ENCODE measurements around the gene LRIG1. TPM values are rescaled to one million over a fixed set of nuclear protein-coding genes. Genes with fewer than 3 reads are reported as not detected.

LRIG1 gene
- polyA plus RNA-seq, 3 donors = 15.3 to 105 (median 56.8) TPM

- no peak overlapping the region for H3K27ac ChIP-seq (ENCODE audit: low read depth, low read length)
- WGBS, 3 donors = 72 to 92% (median 89%) methylated on average over 8 of the region's 8 CpGs
These were observed 6.8 kb upstream of the LRIG1 start for GRCh38 chr3:66507423-66508260.

GRCh38 chr3:66506154-66506553 is 5.3 kb upstream of the LRIG1 start:
- no peak overlapping the region for H3K27ac ChIP-seq (ENCODE audit: low read depth, low read length)
- 95 to 99% (median 97%) methylated on average over 6 of the region's 6 CpGs for WGBS, 3 donors

GRCh38 chr3:66504850-66505641 is 4.2 kb upstream of the LRIG1 start:
- no peak overlapping the region for H3K27ac ChIP-seq (ENCODE audit: low read depth, low read length)
- WGBS, 3 donors = 29 to 70% (median 67%) methylated on average over 7 of the region's 7 CpGs

GRCh38 chr3:66502981-66503380 is 2.2 kb upstream of the LRIG1 start:
- 52 to 58% (median 58%) methylated on average over 2 of the region's 2 CpGs for WGBS, 3 donors
- H3K27ac ChIP-seq (ENCODE audit: low read depth, low read length) = no peak overlapping the region

- WGBS, 3 donors = 68 to 80% (median 74%) methylated on average over 6 of the region's 6 CpGs
- no peak overlapping the region for H3K27ac ChIP-seq (ENCODE audit: low read depth, low read length)
These were observed 1.5 kb upstream of the LRIG1 start for GRCh38 chr3:66502245-66502874.

- no peak overlapping the region for H3K27ac ChIP-seq (ENCODE audit: low read depth, low read length)
- 20 to 35% (median 33%) methylated on average over 20 of the region's 20 CpGs for WGBS, 3 donors
These were observed 842 bp upstream of the LRIG1 start for GRCh38 chr3:66501483-66502244.

GRCh38 chr3:66499881-66500575 is 794 bp downstream of the LRIG1 start:
- WGBS, 3 donors = 0 to 1% (median 1%) methylated on average over 62 to 80 of the region's 80 CpGs

GRCh38 chr3:66498687-66499621 is 1.9 kb downstream of the LRIG1 start:
- no peak overlapping the region for H3K27ac ChIP-seq (ENCODE audit: low read depth, low read length)
- WGBS, 3 donors = 17 to 38% (median 35%) methylated on average over 14 of the region's 14 CpGs

More at GRCh38 chr3:66499881-66500575, 794 bp downstream of the LRIG1 start:
- no peak overlapping the region for H3K27ac ChIP-seq (ENCODE audit: low read depth, low read length)

GRCh38 chr3:66497985-66498671 is 2.7 kb downstream of the LRIG1 start:
- WGBS, 3 donors = 24 to 80% (median 72%) methylated on average over 4 of the region's 4 CpGs

GRCh38 chr3:66497288-66497984 is 3.4 kb downstream of the LRIG1 start:
- H3K27ac ChIP-seq (ENCODE audit: low read depth, low read length) = no peak overlapping the region
- 31 to 68% (median 65%) methylated on average over 5 of the region's 5 CpGs for WGBS, 3 donors

More at GRCh38 chr3:66497985-66498671, 2.7 kb downstream of the LRIG1 start:
- no peak overlapping the region for H3K27ac ChIP-seq (ENCODE audit: low read depth, low read length)

- H3K27ac ChIP-seq (ENCODE audit: low read depth, low read length) = no peak overlapping the region
These were observed 4.1 kb downstream of the LRIG1 start for GRCh38 chr3:66496746-66497145.

- 46 to 85% (median 78%) methylated on average over 3 of the region's 3 CpGs for WGBS, 3 donors
- no peak overlapping the region for H3K27ac ChIP-seq (ENCODE audit: low read depth, low read length)
These were observed 4.5 kb downstream of the LRIG1 start for GRCh38 chr3:66496301-66496700.

- WGBS, 3 donors = 23 to 58% (median 44%) methylated on average over 3 of the region's 3 CpGs
- no peak overlapping the region for H3K27ac ChIP-seq (ENCODE audit: low read depth, low read length)
These were observed 5.2 kb downstream of the LRIG1 start for GRCh38 chr3:66495668-66496045.

GRCh38 chr3:66494959-66495667 is 5.7 kb downstream of the LRIG1 start:
- 31 to 75% (median 74%) methylated on average over 7 of the region's 7 CpGs for WGBS, 3 donors

GRCh38 chr3:66493458-66494099 is 7.2 kb downstream of the LRIG1 start:
- WGBS, 3 donors = 54 to 72% (median 69%) methylated on average over 5 of the region's 5 CpGs
- H3K27ac ChIP-seq (ENCODE audit: low read depth, low read length) = no peak overlapping the region

More at GRCh38 chr3:66494959-66495667, 5.7 kb downstream of the LRIG1 start:
- H3K27ac ChIP-seq (ENCODE audit: low read depth, low read length) = no peak overlapping the region
